ENCODE measurements around the gene SLC5A11.
"Not testable (repeated sequence)": the region's sequence is repeated elsewhere in the genome, so short reads cannot be mapped to it uniquely, and the experiment has no call there.

SLC5A11 gene

DNA sequence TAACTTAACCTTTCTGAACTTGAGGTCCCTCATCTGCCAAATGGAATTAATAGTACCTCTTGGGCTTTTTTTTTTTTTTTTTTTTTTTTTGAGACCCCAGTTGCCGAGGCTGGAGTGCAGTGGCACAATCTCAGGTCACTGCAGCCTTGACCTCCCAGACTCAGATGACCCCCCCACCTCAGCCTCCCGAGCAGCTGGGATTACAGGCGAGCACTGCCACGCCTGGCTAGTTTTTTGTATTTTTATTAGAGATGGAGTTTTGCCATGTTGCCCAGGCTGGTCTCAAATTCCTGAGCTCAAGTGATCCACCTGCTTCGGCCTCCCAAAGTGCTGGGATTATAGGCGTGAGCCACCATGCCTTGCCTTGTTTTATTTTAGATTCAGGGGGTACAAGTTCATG is 33.0 kb upstream of the SLC5A11 start:
- H3K9me3 ChIP-seq (ENCODE audit: control extremely low read depth in 1 of 5, control insufficient read depth in 4 of 5, insufficient read depth in 2 of 5, low read depth in 1 of 5, low read length in 4 of 5); DNase-seq; CTCF ChIA-PET; H3K27me3 ChIP-seq (replicated peaks in 2 of 5; ENCODE audit: control insufficient read depth in 4 of 5, insufficient read depth in 5 of 5, low read length in 4 of 5); H3K4me3 ChIP-seq (ENCODE audit: control insufficient read depth in 1 of 7, extremely low read depth in 1 of 7, insufficient read depth in 4 of 7, low read depth in 2 of 7, low read length in 6 of 7); H3K27ac ChIP-seq (ENCODE audit: insufficient read depth in 1 of 2, low read depth in 1 of 2, low read length in 2 of 2, poor library complexity in 1 of 2, severe bottlenecking in 2 of 2); H3K4me1 ChIP-seq (ENCODE audit: control extremely low read depth in 1 of 4, control insufficient read depth in 4 of 4, insufficient read depth in 4 of 4, low read length in 3 of 4); POLR2A ChIA-PET: not testable (repeated sequence)
- peaks cover 24 to 88% (median 71%) of the 10 kb centered on the region in 4 experiments for H3K36me3 ChIP-seq (ENCODE audit: control insufficient read depth in 4 of 4, insufficient read depth in 4 of 4, low read length in 3 of 4)
- 100% methylated on average over 1 of the region's 6 CpGs for WGBS (ENCODE audit: insufficient coverage)

DNA sequence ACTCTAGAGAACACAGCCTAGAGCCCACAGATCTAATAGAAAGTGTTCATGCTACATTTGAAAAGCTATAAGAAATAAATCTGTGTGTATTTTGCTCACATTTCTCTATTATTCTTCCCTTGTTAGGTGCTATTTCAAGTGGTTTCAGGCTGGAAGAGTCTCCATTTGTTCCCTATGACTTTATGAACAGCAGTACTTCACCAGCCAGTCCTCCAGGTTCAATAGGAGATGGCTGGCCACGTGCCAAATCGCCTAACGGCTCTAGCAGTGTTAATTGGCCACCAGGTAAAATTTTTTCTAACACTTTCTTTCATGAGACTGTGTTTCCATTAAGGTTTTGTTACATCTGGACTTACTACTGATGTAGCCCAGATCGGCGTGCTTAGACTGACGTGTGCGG is 30.7 kb upstream of the SLC5A11 start:
- H3K27ac ChIP-seq (ENCODE audit: insufficient read depth in 1 of 2, low read depth in 1 of 2, low read length in 2 of 2, poor library complexity in 1 of 2, severe bottlenecking in 2 of 2) = no peak overlapping the region
- no peaks in the 10 kb centered on the region for H3K9me3 ChIP-seq (ENCODE audit: control extremely low read depth in 1 of 5, control insufficient read depth in 4 of 5, insufficient read depth in 2 of 5, low read depth in 1 of 5, low read length in 4 of 5)
- peaks cover 24 to 88% (median 74%) of the 10 kb centered on the region in 4 experiments for H3K36me3 ChIP-seq (ENCODE audit: control insufficient read depth in 4 of 4, insufficient read depth in 4 of 4, low read length in 3 of 4)
- WGBS (ENCODE audit: insufficient coverage) = 98% methylated on average over 7 of the region's 7 CpGs
- no peaks in the 10 kb centered on the region for H3K27me3 ChIP-seq (replicated peaks in 2 of 5; ENCODE audit: control insufficient read depth in 4 of 5, insufficient read depth in 5 of 5, low read length in 4 of 5)
- no peaks in the 10 kb centered on the region for H3K4me1 ChIP-seq (ENCODE audit: control extremely low read depth in 1 of 4, control insufficient read depth in 4 of 4, insufficient read depth in 4 of 4, low read length in 3 of 4)
- POLR2A ChIA-PET = no interaction called here
- no peak overlapping the region for H3K4me3 ChIP-seq (ENCODE audit: control insufficient read depth in 1 of 7, extremely low read depth in 1 of 7, insufficient read depth in 4 of 7, low read depth in 2 of 7, low read length in 6 of 7)
- CTCF ChIA-PET = no interaction called here
- no peak for DNase-seq

DNA sequence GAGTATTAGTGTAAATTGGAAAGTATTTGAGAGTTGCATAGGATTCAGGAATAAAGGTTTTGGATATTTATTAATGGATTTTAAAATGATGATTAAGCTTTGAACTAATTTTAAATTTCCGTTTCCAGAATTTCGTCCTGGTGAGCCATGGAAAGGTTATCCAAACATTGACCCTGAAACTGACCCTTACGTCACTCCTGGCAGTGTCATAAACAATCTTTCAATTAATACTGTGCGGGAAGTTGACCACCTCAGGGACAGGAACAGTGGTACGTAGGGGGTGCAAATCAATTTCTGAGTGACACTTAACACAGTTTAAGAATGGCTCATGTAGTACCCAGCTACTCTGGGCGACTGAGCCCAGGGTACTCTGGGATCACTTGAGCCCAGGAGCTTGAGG is 29.1 kb upstream of the SLC5A11 start:
- Histone ChIP-seq H3K4me3 (ENCODE audit: control insufficient read depth in 1 of 7, extremely low read depth in 1 of 7, insufficient read depth in 4 of 7, low read depth in 2 of 7, low read length in 6 of 7) (no peak overlapping the region), H3K27ac (ENCODE audit: insufficient read depth in 1 of 2, low read depth in 1 of 2, low read length in 2 of 2, poor library complexity in 1 of 2, severe bottlenecking in 2 of 2) (no peak overlapping the region), H3K36me3 (ENCODE audit: control insufficient read depth in 4 of 4, insufficient read depth in 4 of 4, low read length in 3 of 4) (peaks cover 29 to 92% (median 74%) of the 10 kb centered on the region in 4 experiments), H3K27me3 (replicated peaks in 2 of 5; ENCODE audit: control insufficient read depth in 4 of 5, insufficient read depth in 5 of 5, low read length in 4 of 5) (no peaks in the 10 kb centered on the region), H3K9me3 (ENCODE audit: control extremely low read depth in 1 of 5, control insufficient read depth in 4 of 5, insufficient read depth in 2 of 5, low read depth in 1 of 5, low read length in 4 of 5) (no peaks in the 10 kb centered on the region), H3K4me1 (ENCODE audit: control extremely low read depth in 1 of 4, control insufficient read depth in 4 of 4, insufficient read depth in 4 of 4, low read length in 3 of 4) (no peaks in the 10 kb centered on the region)
- POLR2A ChIA-PET = interaction anchor here (0.6 kb wide), 1 partner anchor 18 kb away, joined by 3 read pairs; no protein-coding TSS in a partner anchor
- 98% methylated on average over 6 of the region's 6 CpGs for WGBS (ENCODE audit: insufficient coverage)
- DNase-seq = no peak
- CTCF ChIA-PET = no interaction called here

DNA sequence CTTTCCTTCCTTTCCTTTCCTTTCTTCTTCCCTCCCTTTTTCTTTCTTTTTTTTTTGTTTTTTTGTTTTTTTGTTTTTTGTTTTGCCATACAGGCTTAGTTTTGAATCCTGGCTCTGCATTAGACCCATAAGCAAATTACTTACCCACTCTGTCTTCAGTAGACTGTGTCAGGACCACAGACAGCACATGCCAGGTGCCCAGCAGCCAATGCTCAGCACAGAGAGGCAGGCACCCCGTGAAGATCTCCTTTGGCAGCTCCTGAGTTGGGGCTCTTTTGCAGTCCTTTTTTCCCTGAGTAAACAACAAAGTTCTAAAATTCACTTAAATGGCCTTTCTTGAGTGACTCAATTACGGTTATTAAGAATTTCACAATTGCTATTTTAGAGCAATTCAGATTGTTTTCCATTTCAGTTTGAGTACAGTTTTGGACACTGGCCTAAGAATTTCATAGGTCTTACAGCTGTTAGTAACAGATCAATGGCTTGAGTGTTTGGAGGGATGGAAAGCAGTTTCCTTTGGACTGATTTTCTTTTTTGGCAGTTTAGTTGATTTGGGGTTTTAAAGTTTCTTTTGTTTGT is 26.2 kb upstream of the SLC5A11 start:
- Histone ChIP-seq H3K27ac (ENCODE audit: insufficient read depth in 1 of 2, low read depth in 1 of 2, low read length in 2 of 2, poor library complexity in 1 of 2, severe bottlenecking in 2 of 2) (no peak overlapping the region), H3K4me3 (ENCODE audit: control insufficient read depth in 1 of 7, extremely low read depth in 1 of 7, insufficient read depth in 4 of 7, low read depth in 2 of 7, low read length in 6 of 7) (no peak overlapping the region), H3K27me3 (replicated peaks in 2 of 5; ENCODE audit: control insufficient read depth in 4 of 5, insufficient read depth in 5 of 5, low read length in 4 of 5) (no peaks in the 10 kb centered on the region), H3K9me3 (ENCODE audit: control extremely low read depth in 1 of 5, control insufficient read depth in 4 of 5, insufficient read depth in 2 of 5, low read depth in 1 of 5, low read length in 4 of 5) (no peaks in the 10 kb centered on the region), H3K4me1 (ENCODE audit: control extremely low read depth in 1 of 4, control insufficient read depth in 4 of 4, insufficient read depth in 4 of 4, low read length in 3 of 4) (no peaks in the 10 kb centered on the region), H3K36me3 (ENCODE audit: control insufficient read depth in 4 of 4, insufficient read depth in 4 of 4, low read length in 3 of 4) (peaks cover 25 to 93% (median 80%) of the 10 kb centered on the region in 4 experiments)
- POLR2A ChIA-PET = no interaction called here
- no peak for DNase-seq
- 95% methylated on average over 2 of the region's 2 CpGs for WGBS (ENCODE audit: insufficient coverage)
- CTCF ChIA-PET = no interaction called here

DNA sequence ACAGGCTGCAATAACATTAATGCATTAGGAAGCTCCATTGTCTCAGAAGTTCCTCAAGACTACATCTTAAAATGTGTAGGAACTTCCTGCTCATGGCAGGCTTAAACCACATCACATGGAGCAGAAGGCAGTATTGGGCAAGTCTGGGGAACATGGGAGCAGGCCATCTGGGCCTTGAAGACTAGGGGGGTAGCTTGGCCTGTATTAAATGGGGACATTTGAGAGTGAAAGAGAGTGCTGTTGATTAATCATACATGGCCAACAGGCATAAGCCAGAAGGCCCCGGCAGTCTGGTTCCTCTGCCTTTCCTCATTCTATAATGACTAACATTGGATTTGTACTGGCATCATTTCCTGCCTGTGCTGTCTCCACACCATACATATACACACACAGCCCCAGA is 25.2 kb upstream of the SLC5A11 start:
- H3K4me1 ChIP-seq (ENCODE audit: control extremely low read depth in 1 of 4, control insufficient read depth in 4 of 4, insufficient read depth in 4 of 4, low read length in 3 of 4) = no peaks in the 10 kb centered on the region
- POLR2A ChIA-PET = no interaction called here
- no peaks in the 10 kb centered on the region for H3K9me3 ChIP-seq (ENCODE audit: control extremely low read depth in 1 of 5, control insufficient read depth in 4 of 5, insufficient read depth in 2 of 5, low read depth in 1 of 5, low read length in 4 of 5)
- H3K27ac ChIP-seq (ENCODE audit: insufficient read depth in 1 of 2, low read depth in 1 of 2, low read length in 2 of 2, poor library complexity in 1 of 2, severe bottlenecking in 2 of 2) = no peak overlapping the region
- WGBS (ENCODE audit: insufficient coverage) = 73% methylated on average over 1 of the region's 1 CpG
- CTCF ChIA-PET = no interaction called here
- no peak overlapping the region for H3K4me3 ChIP-seq (ENCODE audit: control insufficient read depth in 1 of 7, extremely low read depth in 1 of 7, insufficient read depth in 4 of 7, low read depth in 2 of 7, low read length in 6 of 7)
- no peaks in the 10 kb centered on the region for H3K27me3 ChIP-seq (replicated peaks in 2 of 5; ENCODE audit: control insufficient read depth in 4 of 5, insufficient read depth in 5 of 5, low read length in 4 of 5)
- no peak for DNase-seq
- peaks cover 23 to 87% (median 73%) of the 10 kb centered on the region in 4 experiments for H3K36me3 ChIP-seq (ENCODE audit: control insufficient read depth in 4 of 4, insufficient read depth in 4 of 4, low read length in 3 of 4)

DNA sequence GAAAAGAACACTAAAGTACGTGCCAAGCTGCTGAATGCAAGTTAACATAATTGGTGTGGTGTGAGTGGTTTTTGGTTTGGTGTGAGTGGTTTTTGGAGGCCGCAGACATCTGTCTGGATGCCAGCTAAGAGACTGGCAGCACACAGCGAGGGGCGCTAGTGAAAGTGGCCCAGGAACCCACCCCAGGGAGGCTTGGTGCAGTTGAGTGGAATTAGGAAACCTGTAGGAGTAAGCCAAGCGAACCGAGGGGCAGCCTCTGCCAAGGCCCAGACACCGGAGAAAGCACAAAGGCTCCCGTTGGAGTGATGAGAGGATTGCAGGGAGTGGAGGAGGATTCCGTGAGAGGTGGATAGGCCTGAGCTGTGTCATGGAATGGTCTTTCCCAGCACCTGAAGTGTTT is 24.6 kb upstream of the SLC5A11 start:
- DNase-seq = no peak
- H3K4me3 ChIP-seq (ENCODE audit: control insufficient read depth in 1 of 7, extremely low read depth in 1 of 7, insufficient read depth in 4 of 7, low read depth in 2 of 7, low read length in 6 of 7) = no peak overlapping the region
- no peak overlapping the region for H3K27ac ChIP-seq (ENCODE audit: insufficient read depth in 1 of 2, low read depth in 1 of 2, low read length in 2 of 2, poor library complexity in 1 of 2, severe bottlenecking in 2 of 2)
- no peaks in the 10 kb centered on the region for H3K4me1 ChIP-seq (ENCODE audit: control extremely low read depth in 1 of 4, control insufficient read depth in 4 of 4, insufficient read depth in 4 of 4, low read length in 3 of 4)
- ChIA-PET CTCF (no interaction called here), POLR2A (interaction anchor here (0.5 kb wide), 1 partner anchor 20 kb away, joined by 8 read pairs; no protein-coding TSS in a partner anchor)
- no peaks in the 10 kb centered on the region for H3K27me3 ChIP-seq (replicated peaks in 2 of 5; ENCODE audit: control insufficient read depth in 4 of 5, insufficient read depth in 5 of 5, low read length in 4 of 5)
- H3K36me3 ChIP-seq (ENCODE audit: control insufficient read depth in 4 of 4, insufficient read depth in 4 of 4, low read length in 3 of 4) = peaks cover 25 to 89% (median 72%) of the 10 kb centered on the region in 4 experiments
- no peaks in the 10 kb centered on the region for H3K9me3 ChIP-seq (ENCODE audit: control extremely low read depth in 1 of 5, control insufficient read depth in 4 of 5, insufficient read depth in 2 of 5, low read depth in 1 of 5, low read length in 4 of 5)
- 96% methylated on average over 9 of the region's 9 CpGs for WGBS (ENCODE audit: insufficient coverage)

DNA sequence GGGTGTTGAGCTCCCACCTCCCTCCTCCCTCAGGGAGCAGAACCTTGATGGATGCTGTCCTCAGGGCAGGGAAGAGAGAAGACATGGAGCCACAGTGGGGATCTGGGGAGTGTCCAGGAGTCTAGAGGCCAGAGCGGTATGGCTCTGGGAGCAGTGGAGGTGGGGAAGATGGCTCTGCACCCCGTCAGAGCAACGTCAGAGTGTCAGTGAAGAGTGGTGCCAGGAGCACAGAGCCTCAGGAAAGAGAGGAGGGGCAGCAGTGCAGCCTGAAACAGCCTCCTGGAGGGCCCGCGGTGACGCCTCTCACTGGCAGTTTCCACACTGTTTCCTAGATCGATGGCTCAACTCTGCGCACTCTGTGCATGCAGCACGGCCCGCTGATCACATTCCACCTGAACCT is 23.2 kb upstream of the SLC5A11 start:
- no peak for DNase-seq
- 95% methylated on average over 10 of the region's 10 CpGs for WGBS (ENCODE audit: insufficient coverage)
- no peaks in the 10 kb centered on the region for H3K4me1 ChIP-seq (ENCODE audit: control extremely low read depth in 1 of 4, control insufficient read depth in 4 of 4, insufficient read depth in 4 of 4, low read length in 3 of 4)
- H3K9me3 ChIP-seq (ENCODE audit: control extremely low read depth in 1 of 5, control insufficient read depth in 4 of 5, insufficient read depth in 2 of 5, low read depth in 1 of 5, low read length in 4 of 5) = no peaks in the 10 kb centered on the region
- H3K4me3 ChIP-seq (ENCODE audit: control insufficient read depth in 1 of 7, extremely low read depth in 1 of 7, insufficient read depth in 4 of 7, low read depth in 2 of 7, low read length in 6 of 7) = no peak overlapping the region
- peaks cover 23 to 87% (median 71%) of the 10 kb centered on the region in 4 experiments for H3K36me3 ChIP-seq (ENCODE audit: control insufficient read depth in 4 of 4, insufficient read depth in 4 of 4, low read length in 3 of 4)
- no peak overlapping the region for H3K27ac ChIP-seq (ENCODE audit: insufficient read depth in 1 of 2, low read depth in 1 of 2, low read length in 2 of 2, poor library complexity in 1 of 2, severe bottlenecking in 2 of 2)
- no peaks in the 10 kb centered on the region for H3K27me3 ChIP-seq (replicated peaks in 2 of 5; ENCODE audit: control insufficient read depth in 4 of 5, insufficient read depth in 5 of 5, low read length in 4 of 5)
- ChIA-PET POLR2A (no interaction called here), CTCF (no interaction called here)

Data from common myeloid progenitor, CD34-positive (primary cell).